T-cell (primary cell): ENCODE measurements around the gene SEMA3C. TPM values are rescaled to one million over a fixed set of nuclear protein-coding genes. Genes with fewer than 3 reads are reported as not detected.
A peak's percentile ranks its signal among the peaks of the same experiment; 100 is the strongest.

Experiments
- ATAC-seq, 4 experiments: fragments of 200-7000 bp in 3 of 4; fragments of 150-1000 bp in 1 of 4; cut with Tn5 transposase; replicated peaks in 1 of 4; 1 replicate in 3 of 4; 2 replicates in 1 of 4; pipeline ENCODE4 v1.10.0; 2021; ENCODE audit warnings: moderate library complexity in 3 of 4, mild to moderate bottlenecking in 2 of 4, moderate number of reproducible peaks in 1 of 4
- CTCF ChIA-PET, 2 donors: fragments of 300-600 bp; sonication (Branson Sonifier 250); formaldehyde crosslinking; loops; one replicate each; lab custom pipeline; 2022; ENCODE audit warnings: antibody characterized with exemption in 2 of 2; lab: Charles Lee
- POLR2A ChIA-PET, 2 donors: fragments of 300-600 bp; sonication (Branson Sonifier 250); formaldehyde crosslinking; loops; one replicate each; lab custom pipeline; 2022; ENCODE audit warnings: antibody characterized with exemption in 2 of 2; lab: Charles Lee
- DNase-seq, 35 experiments: peaks; one replicate each; pipeline versions ENCODE4 v3.0.0 to v3.0.0-alpha.2; 2013 to 2023
- H3K27ac ChIP-seq: one replicate; pipeline ENCODE4 v1.5.1; 2013; ENCODE audit warnings: low read length
- H3K27me3 ChIP-seq, 2 experiments: replicated peaks in 1 of 2; 1 replicate in 1 of 2; 2 replicates in 1 of 2; pipeline versions ENCODE4 v1.6.1 to v1.7.0; 2013; ENCODE audit warnings: low read length in 1 of 2, mixed read lengths in 1 of 2; ENCODE audit not compliant: control insufficient read depth in 2 of 2, insufficient read depth in 2 of 2; ENCODE audit errors: extremely low read depth in 1 of 2
- H3K36me3 ChIP-seq, 2 donors: 1 replicate in 1 of 2; 2 replicates in 1 of 2; pipeline versions ENCODE4 v1.6.1 to v1.7.0; 2013; ENCODE audit warnings: low read length in 1 of 2; ENCODE audit not compliant: control insufficient read depth in 2 of 2, insufficient read depth in 1 of 2; ENCODE audit errors: extremely low read depth in 1 of 2
- H3K4me1 ChIP-seq, 2 experiments: 1 replicate in 1 of 2; 2 replicates in 1 of 2; pipeline versions ENCODE4 v1.6.1 to v1.7.0; 2013; ENCODE audit warnings: low read length in 2 of 2, mixed read lengths in 1 of 2; ENCODE audit not compliant: insufficient read depth in 2 of 2, control insufficient read depth in 1 of 2; ENCODE audit errors: extremely low read depth in 1 of 2
- H3K4me3 ChIP-seq, 2 donors: 1 replicate in 1 of 2; 2 replicates in 1 of 2; pipeline versions ENCODE4 v1.5.1 to v1.7.0; 2013; ENCODE audit warnings: mild to moderate bottlenecking in 2 of 2, low read length in 1 of 2, moderate library complexity in 1 of 2; ENCODE audit not compliant: control insufficient read depth in 1 of 2; ENCODE audit errors: extremely low read depth in 1 of 2
- H3K9me3 ChIP-seq: 2 replicates; pipeline ENCODE4 v1.7.0; 2013
- H3K27ac Mint-ChIP-seq, 2 donors: one replicate each; pipeline ENCODE4 v1.8.0; 2020 to 2021; ENCODE audit warnings: mild to moderate bottlenecking in 2 of 2, mixed read lengths in 2 of 2
- H3K27me3 Mint-ChIP-seq, 2 donors: one replicate each; pipeline ENCODE4 v1.8.0; 2021 to 2022; ENCODE audit warnings: mixed read lengths in 2 of 2
- H3K36me3 Mint-ChIP-seq: one replicate; pipeline ENCODE4 v1.8.0; 2021; ENCODE audit warnings: mixed read lengths
- H3K4me1 Mint-ChIP-seq, 3 donors: one replicate each; pipeline ENCODE4 v1.8.0; 2020 to 2022; ENCODE audit warnings: mixed read lengths in 3 of 3, mild to moderate bottlenecking in 1 of 3
- H3K4me3 Mint-ChIP-seq, 3 donors: one replicate each; pipeline ENCODE4 v1.8.0; 2020 to 2022; ENCODE audit warnings: mild to moderate bottlenecking in 3 of 3, mixed read lengths in 3 of 3, moderate library complexity in 3 of 3
- H3K9me3 Mint-ChIP-seq, 3 donors: one replicate each; pipeline ENCODE4 v1.8.0; 2020 to 2022; ENCODE audit warnings: mixed read lengths in 3 of 3
- WGBS: methylation state at CpG from one replicate; pipeline ENCODE4 v1.1.5; 2013; ENCODE audit warnings: missing lambda C conversion rate; ENCODE audit not compliant: insufficient coverage; 5-methylcytosine and 5-hydroxymethylcytosine counted together
- total RNA-seq, 35 experiments: library from RNA in 6 of 35; stranded (reverse) in 6 of 35; fragments of 120-200 nt in 1 of 35; gene quantifications; one replicate each; pipeline versions ENCODE4 v1.2.1 to v1.2.4 and lab custom pipeline; 2013 to 2026

SEMA3C gene
- total RNA-seq, 5 donors from 2014 or later (not counting 1 experiment from before 2014, with no cell fraction given), result 0.10 to 1.2 (median 0.23) TPM

- H3K36me3 Mint-ChIP-seq, result no peaks in the 10 kb centered on the region
- ChIA-PET CTCF (no interaction called here), POLR2A (no interaction called here)
- H3K4me3 ChIP-seq, result no peak overlapping the region
- H3K27me3 ChIP-seq, result no peaks in the 10 kb centered on the region
- DNase-seq (no peak), ATAC-seq (no peak)
- H3K27me3 Mint-ChIP-seq, result peaks cover 0 to 4% of the 10 kb centered on the region in 2 donors
- no peak overlapping the region for H3K27ac ChIP-seq
- no peak overlapping the region for H3K27ac Mint-ChIP-seq
- no peak overlapping the region for H3K4me3 Mint-ChIP-seq
- H3K4me1 Mint-ChIP-seq, result no peaks in the 10 kb centered on the region
- H3K9me3 ChIP-seq, result no peaks in the 10 kb centered on the region
- WGBS, result 80% methylated on average over 1 of the region's 4 CpGs
- no peaks in the 10 kb centered on the region for H3K9me3 Mint-ChIP-seq
- H3K36me3 ChIP-seq, result no peaks in the 10 kb centered on the region
- H3K4me1 ChIP-seq, result no peaks in the 10 kb centered on the region
These were observed 219.1 kb downstream of the SEMA3C start for GRCh38 chr7:80699721-80700256.

DNA sequence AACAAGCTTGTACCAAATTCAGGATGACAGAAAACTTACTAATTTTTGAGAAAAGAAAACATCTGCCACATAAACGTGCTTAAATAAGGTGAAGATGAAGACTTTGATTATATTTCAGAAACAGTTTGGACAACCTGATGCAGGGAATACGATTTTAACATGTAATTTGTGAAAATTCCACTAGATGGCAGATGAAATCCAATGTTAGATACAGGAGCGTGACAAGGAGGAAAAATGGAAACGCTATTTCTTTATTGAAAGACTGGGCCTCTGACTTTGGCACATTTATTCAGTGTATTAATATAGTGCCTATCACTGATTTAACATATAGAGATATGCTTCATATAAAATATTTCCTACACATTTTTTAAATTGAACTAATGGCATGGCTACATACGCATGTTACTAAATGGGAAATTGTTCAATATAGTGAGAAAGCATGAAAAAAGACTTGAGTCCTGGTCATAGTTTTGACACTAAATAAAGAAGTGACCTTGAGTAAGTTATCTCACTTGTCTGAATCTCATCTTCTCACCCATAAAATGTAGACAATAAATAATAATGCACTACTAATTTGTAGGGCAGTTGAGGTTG, 219.7 kb downstream of the SEMA3C start:
- Histone ChIP-seq H3K27ac (no peak overlapping the region), H3K9me3 (no peaks in the 10 kb centered on the region), H3K36me3 (no peaks in the 10 kb centered on the region), H3K4me3 (no peak overlapping the region), H3K4me1 (no peaks in the 10 kb centered on the region), H3K27me3 (no peaks in the 10 kb centered on the region)
- H3K4me1 Mint-ChIP-seq, result no peaks in the 10 kb centered on the region
- DNase-seq (peak in 1 of 35 experiments; percentile 18), ATAC-seq (no peak)
- H3K27me3 Mint-ChIP-seq, result peaks cover 0 to 4% of the 10 kb centered on the region in 2 donors
- ChIA-PET POLR2A (no interaction called here), CTCF (interaction anchor here in 1 of 2 donors (0.6 kb wide), 2 partner anchors 11 to 622 kb away, joined by 3 to 5 read pairs; no protein-coding TSS in a partner anchor)
- no peaks in the 10 kb centered on the region for H3K36me3 Mint-ChIP-seq
- H3K4me3 Mint-ChIP-seq, result no peak overlapping the region
- WGBS, result no CpG with 5 or more reads among the region's 5 CpGs
- no peak overlapping the region for H3K27ac Mint-ChIP-seq
- no peaks in the 10 kb centered on the region for H3K9me3 Mint-ChIP-seq
